Endodermal cell (in vitro differentiated cells): Measurements from ENCODE around the gene PURB. TPM values are rescaled to one million over a fixed set of nuclear protein-coding genes. Genes with fewer than 3 reads are reported as not detected.

Source experiments
- DNase-seq: peaks from one replicate; pipeline ENCODE4 v3.0.0-alpha.2; 2017
- H3K27ac ChIP-seq: 2 replicates; pipeline ENCODE4 v1.5.1; 2013; ENCODE audit warnings: mild to moderate bottlenecking, low read depth, low read length, moderate library complexity
- H3K27me3 ChIP-seq: 2 replicates; pipeline ENCODE4 v1.6.1; 2013; ENCODE audit warnings: mild to moderate bottlenecking, low read length, moderate library complexity; ENCODE audit not compliant: insufficient read depth, control insufficient read depth, poor library complexity, severe bottlenecking
- H3K36me3 ChIP-seq: 2 replicates; pipeline ENCODE4 v1.7.0; 2013; ENCODE audit warnings: mild to moderate bottlenecking, low read length, moderate library complexity; ENCODE audit not compliant: control insufficient read depth, insufficient read depth
- H3K4me1 ChIP-seq: one replicate; pipeline ENCODE4 v1.7.0; 2013; ENCODE audit warnings: low read length; ENCODE audit not compliant: control insufficient read depth, insufficient read depth
- H3K4me3 ChIP-seq: 2 replicates; pipeline ENCODE4 v1.5.1; 2013; ENCODE audit warnings: mild to moderate bottlenecking, low read length, moderate library complexity
- H3K9ac ChIP-seq: 2 replicates; pipeline ENCODE4 v1.6.1; 2013; ENCODE audit warnings: mild to moderate bottlenecking, low read length, moderate library complexity; ENCODE audit not compliant: poor library complexity, severe bottlenecking; ENCODE audit errors: extremely low read depth
- H3K9me3 ChIP-seq: 2 replicates; pipeline ENCODE4 v1.6.1; 2013; ENCODE audit warnings: mild to moderate bottlenecking, low read length, moderate library complexity; ENCODE audit not compliant: control insufficient read depth
- H3K27ac Mint-ChIP-seq: 2 replicates; pipeline ENCODE4 v1.8.0; 2020; ENCODE audit warnings: mixed read lengths
- H3K27me3 Mint-ChIP-seq: 2 replicates; pipeline ENCODE4 v1.8.0; 2021; ENCODE audit warnings: mild to moderate bottlenecking, mixed read lengths; ENCODE audit not compliant: insufficient read depth
- H3K36me3 Mint-ChIP-seq: 2 replicates; pipeline ENCODE4 v1.8.0; 2020; ENCODE audit warnings: low read depth, mixed read lengths
- H3K4me1 Mint-ChIP-seq: 2 replicates; pipeline ENCODE4 v1.8.0; 2020; ENCODE audit warnings: mixed read lengths
- H3K4me3 Mint-ChIP-seq: 2 replicates; pipeline ENCODE4 v1.8.0; 2020; ENCODE audit warnings: mild to moderate bottlenecking, moderate library complexity, mixed read lengths
- H3K9me3 Mint-ChIP-seq: 2 replicates; pipeline ENCODE4 v1.8.0; 2020; ENCODE audit warnings: mild to moderate bottlenecking, mixed read lengths
- CTCF ChIP-seq: fragments of 200-600 bp; sonication (generic); conservative IDR thresholded peaks from 2 replicates; pipeline ENCODE4 v1.5.0; 2021; ENCODE audit warnings: antibody characterized with exemption, mild to moderate bottlenecking
- WGBS, 2 experiments: methylation state at CpG; one replicate each; pipeline versions ENCODE4 v1.1.5 to v1.1.7; 2013; ENCODE audit warnings: missing lambda C conversion rate in 2 of 2, mixed read lengths in 1 of 2; ENCODE audit not compliant: insufficient coverage in 1 of 2, insufficient read length in 1 of 2; 5-methylcytosine and 5-hydroxymethylcytosine counted together
- total RNA-seq, 2 donors: library from RNA; stranded (reverse); fragmentation: NEBNext Ultra II Directional in 1 of 2; extraction: Animal tissue kit (Norgen Biotek cat#: 25700) in 1 of 2; gene quantifications; 2 replicates in 1 of 2; 3 replicates in 1 of 2; pipeline ENCODE4 v1.2.1, GENCODE V29; 2021

The PURB gene
- total RNA-seq, 2 donors from 2014 or later = 24.7 to 29.8 TPM

- H3K9me3 ChIP-seq = no peaks in the 10 kb centered on the region
- no peak overlapping the region for H3K4me3 ChIP-seq
- H3K9ac ChIP-seq = no peak overlapping the region
- no peaks in the 10 kb centered on the region for H3K27me3 ChIP-seq
- H3K4me3 Mint-ChIP-seq = no peak overlapping the region
- H3K36me3 Mint-ChIP-seq = peaks cover 47% of the 10 kb centered on the region
- TF ChIP-seq CTCF = no peak
- H3K4me1 Mint-ChIP-seq = no peaks in the 10 kb centered on the region
- no peaks in the 10 kb centered on the region for H3K27me3 Mint-ChIP-seq
- no peak overlapping the region for H3K27ac ChIP-seq
- no peak for DNase-seq
- H3K9me3 Mint-ChIP-seq = no peaks in the 10 kb centered on the region
- H3K4me1 ChIP-seq = no peaks in the 10 kb centered on the region
- H3K36me3 ChIP-seq = peaks cover 69% of the 10 kb centered on the region
- WGBS, 2 experiments = 93 to 100% methylated on average over 1 to 3 of the region's 3 CpGs
- no peak overlapping the region for H3K27ac Mint-ChIP-seq
Observed at GRCh38 chr7:44827567-44827966, 57.8 kb downstream of the PURB start.

Other genes starting within 250 kb of the PURB start
- gene ZMIZ2, start 136.7 kb downstream of the PURB start, total RNA-seq = 10 to 100 TPM; 85.6 to 98.2 TPM
- 1,000 to 10,000 TPM; 1,857 to 1,899 TPM for gene PPIA, start 88.8 kb downstream of the PURB start, total RNA-seq
- 100 to 1,000 TPM; 179 to 201 TPM for gene H2AZ2, start 37.4 kb downstream of the PURB start, total RNA-seq
- gene MYO1G, start 93.5 kb upstream of the PURB start, total RNA-seq = under 1 TPM; 0.11 to 0.33 TPM
- 10 to 100 TPM; 37.4 to 38.1 TPM for gene CCM2, start 114.7 kb upstream of the PURB start, total RNA-seq
- 1 to 10 TPM; 5.8 to 6.7 TPM for gene NACAD, start 203.4 kb upstream of the PURB start, total RNA-seq
- gene TBRG4, start 226.2 kb upstream of the PURB start, total RNA-seq = 10 to 100 TPM; 66.7 to 95.9 TPM